Fibroblast of pulmonary artery (primary cell): ENCODE results near the gene ABHD14A.

Experiments used
- DNase-seq: peaks from one replicate; pipeline ENCODE4 v3.0.0-alpha.2; 2010; ENCODE audit warnings: low read depth
- H3K4me3 ChIP-seq: replicated peaks from 2 replicates; pipeline ENCODE4 v1.5.1; 2011; ENCODE audit warnings: low read depth, mild to moderate bottlenecking, control low read depth, low read length, moderate library complexity
- CTCF ChIP-seq: IDR thresholded peaks from 2 replicates; pipeline ENCODE4 v1.5.1; 2011; ENCODE audit warnings: mild to moderate bottlenecking, control low read depth, low read length, inconsistent platforms; ENCODE audit errors: missing control alignments

ABHD14A gene

GRCh38 chr3:51942603-51943450 is 32.0 kb upstream of the ABHD14A start:
- peak overlapping the region; percentile 52 for H3K4me3 ChIP-seq
- DNase-seq, result peak; percentile 38
- no peak for TF ChIP-seq CTCF

- H3K4me3 ChIP-seq, result no peak overlapping the region
- no peak for DNase-seq
- TF ChIP-seq CTCF, result no peak
These were observed 31.1 kb upstream of the ABHD14A start for GRCh38 chr3:51943451-51944391.

GRCh38 chr3:51944451-51945021 is 30.3 kb upstream of the ABHD14A start:
- no peak overlapping the region for H3K4me3 ChIP-seq
- DNase-seq, result no peak
- TF ChIP-seq CTCF, result no peak

GRCh38 chr3:51945031-51945840 is 29.6 kb upstream of the ABHD14A start:
- no peak for TF ChIP-seq CTCF
- no peak for DNase-seq
- no peak overlapping the region for H3K4me3 ChIP-seq

- no peak for DNase-seq
- H3K4me3 ChIP-seq, result no peak overlapping the region
- no peak for TF ChIP-seq CTCF
These were observed 28.7 kb upstream of the ABHD14A start for GRCh38 chr3:51945926-51946705.
